WERI-Rb-1 (cell line): ENCODE results near the gene NT5DC3.

Experiments
- DNase-seq: peaks from one replicate; pipeline ENCODE4 v3.0.0-alpha.2; 2020
- H3K27ac ChIP-seq: fragments of 250-450 bp; sonication (Bioruptor Pico); 2 replicates; pipeline ENCODE4 v1.5.1; 2020; ENCODE audit warnings: mild to moderate bottlenecking, moderate library complexity
- H3K27me3 ChIP-seq: fragments of 250-450 bp; sonication (Bioruptor Pico); 2 replicates; pipeline ENCODE4 v1.5.1; 2021; ENCODE audit warnings: mild to moderate bottlenecking, low read depth, moderate library complexity; ENCODE audit not compliant: insufficient read depth, severe bottlenecking
- H3K36me3 ChIP-seq: fragments of 250-450 bp; sonication (Bioruptor Pico); 2 replicates; pipeline ENCODE4 v1.5.1; 2020; ENCODE audit warnings: mild to moderate bottlenecking, moderate library complexity
- H3K4me3 ChIP-seq: 2 replicates; pipeline ENCODE4 v1.5.1; 2011; ENCODE audit warnings: low read depth, mild to moderate bottlenecking, control low read depth, low read length
- H3K9me3 ChIP-seq: fragments of 250-450 bp; sonication (Bioruptor Pico); 2 replicates; pipeline ENCODE4 v1.5.1; 2021; ENCODE audit warnings: mild to moderate bottlenecking, moderate library complexity; ENCODE audit not compliant: severe bottlenecking
- TF ChIP-seq, protein P1 (sequence below): IDR thresholded peaks from 2 replicates; pipeline ENCODE4 v1.5.1; 2011; ENCODE audit warnings: low read depth, mild to moderate bottlenecking, control low read depth, inconsistent platforms, low read length

NT5DC3 gene

DNA sequence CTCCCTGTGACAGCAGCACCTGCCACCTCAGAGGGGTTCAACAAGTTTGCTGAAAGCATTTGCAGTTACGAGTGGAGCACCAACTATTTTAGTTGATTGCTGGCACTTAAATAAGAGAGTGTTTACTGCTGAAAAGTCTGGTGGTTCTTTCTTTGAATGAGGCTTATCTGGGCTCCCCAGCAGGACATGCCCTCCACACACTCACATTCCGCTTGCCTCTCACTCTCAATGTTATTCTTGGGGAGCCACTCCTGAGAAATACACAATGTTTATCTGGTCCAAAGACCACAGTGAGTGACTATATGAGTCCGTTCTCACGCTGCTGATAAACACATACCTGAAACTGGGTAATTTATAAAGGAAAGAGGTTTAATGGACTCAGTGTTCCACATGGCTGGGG, 31.9 kb downstream of the NT5DC3 start:
- Histone ChIP-seq H3K36me3 (peaks cover 7% of the 10 kb centered on the region), H3K27ac (no peak overlapping the region), H3K27me3 (no peaks in the 10 kb centered on the region), H3K9me3 (no peaks in the 10 kb centered on the region), H3K4me3 (no peak overlapping the region)
- TF ChIP-seq, protein P1, sequence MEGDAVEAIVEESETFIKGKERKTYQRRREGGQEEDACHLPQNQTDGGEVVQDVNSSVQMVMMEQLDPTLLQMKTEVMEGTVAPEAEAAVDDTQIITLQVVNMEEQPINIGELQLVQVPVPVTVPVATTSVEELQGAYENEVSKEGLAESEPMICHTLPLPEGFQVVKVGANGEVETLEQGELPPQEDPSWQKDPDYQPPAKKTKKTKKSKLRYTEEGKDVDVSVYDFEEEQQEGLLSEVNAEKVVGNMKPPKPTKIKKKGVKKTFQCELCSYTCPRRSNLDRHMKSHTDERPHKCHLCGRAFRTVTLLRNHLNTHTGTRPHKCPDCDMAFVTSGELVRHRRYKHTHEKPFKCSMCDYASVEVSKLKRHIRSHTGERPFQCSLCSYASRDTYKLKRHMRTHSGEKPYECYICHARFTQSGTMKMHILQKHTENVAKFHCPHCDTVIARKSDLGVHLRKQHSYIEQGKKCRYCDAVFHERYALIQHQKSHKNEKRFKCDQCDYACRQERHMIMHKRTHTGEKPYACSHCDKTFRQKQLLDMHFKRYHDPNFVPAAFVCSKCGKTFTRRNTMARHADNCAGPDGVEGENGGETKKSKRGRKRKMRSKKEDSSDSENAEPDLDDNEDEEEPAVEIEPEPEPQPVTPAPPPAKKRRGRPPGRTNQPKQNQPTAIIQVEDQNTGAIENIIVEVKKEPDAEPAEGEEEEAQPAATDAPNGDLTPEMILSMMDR: no peak
- DNase-seq: no peak

DNA sequence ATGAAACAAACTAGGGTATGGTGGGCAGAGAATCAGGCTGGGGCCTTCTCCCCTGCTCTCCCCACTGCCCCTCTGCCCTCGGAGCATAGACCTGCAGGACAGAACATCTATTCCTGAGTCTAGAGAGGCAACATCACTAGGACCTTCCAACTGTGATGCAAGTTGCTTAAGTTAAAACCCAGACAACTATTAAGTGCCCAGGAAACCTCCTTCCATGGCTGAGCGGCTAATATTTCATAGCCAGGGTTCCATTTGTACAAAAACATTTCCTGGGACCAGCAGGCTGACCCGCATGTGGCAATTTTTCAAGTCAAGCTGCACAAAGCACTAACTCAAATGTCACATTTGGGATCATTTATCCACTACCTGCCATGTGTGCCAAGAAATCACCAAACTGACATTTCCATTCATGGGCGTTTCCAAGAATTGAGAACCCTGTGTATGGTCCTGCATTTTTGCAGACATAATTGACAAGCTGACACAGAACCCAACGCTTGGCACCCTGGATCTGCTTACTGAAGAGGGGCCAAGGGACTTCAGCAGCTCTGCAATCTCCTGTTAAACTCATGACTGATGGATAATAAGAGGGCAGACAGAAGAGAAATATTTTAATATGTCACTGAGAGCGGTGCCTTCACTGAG, 32.7 kb downstream of the NT5DC3 start:
- no peak overlapping the region for H3K4me3 ChIP-seq
- H3K27me3 ChIP-seq: no peaks in the 10 kb centered on the region
- no peak overlapping the region for H3K27ac ChIP-seq
- H3K9me3 ChIP-seq: no peaks in the 10 kb centered on the region
- TF ChIP-seq, protein P1: no peak
- H3K36me3 ChIP-seq: peaks cover 2% of the 10 kb centered on the region
- DNase-seq: no peak

DNA sequence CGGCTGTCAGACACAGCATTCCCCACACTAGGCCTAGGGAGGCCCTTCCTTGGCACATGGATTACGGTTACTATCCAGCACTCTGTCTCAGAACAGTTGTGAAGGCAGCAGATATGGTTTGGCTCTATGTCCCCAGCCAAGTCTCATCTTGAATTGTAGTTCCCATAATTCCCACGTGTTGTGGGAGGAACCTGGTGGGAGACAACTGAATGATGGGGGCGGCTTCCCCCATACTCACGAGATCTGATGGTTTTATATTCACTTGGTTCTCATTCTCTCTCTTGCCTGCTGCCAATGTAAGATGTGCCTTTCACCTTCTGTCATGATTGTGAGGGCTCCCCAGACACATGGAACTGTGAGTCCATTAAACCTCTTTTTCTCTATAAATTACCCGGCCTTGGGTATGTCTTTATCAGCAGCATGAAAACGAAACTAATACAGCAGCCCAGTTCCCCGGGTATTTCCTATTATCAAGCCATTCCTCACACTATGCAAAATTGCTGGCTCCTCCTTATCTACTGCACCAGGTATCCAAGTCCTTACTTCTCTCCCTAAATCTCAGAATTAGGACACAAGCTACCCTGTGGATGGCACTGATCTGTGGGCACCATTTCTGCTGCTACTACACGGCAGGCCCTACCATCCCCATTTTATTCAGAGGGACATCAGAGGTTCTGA, 33.3 kb downstream of the NT5DC3 start:
- DNase-seq: no peak
- Histone ChIP-seq H3K9me3 (no peaks in the 10 kb centered on the region), H3K27ac (no peak overlapping the region), H3K4me3 (no peak overlapping the region), H3K27me3 (no peaks in the 10 kb centered on the region), H3K36me3 (no peaks in the 10 kb centered on the region; the same call in 1 of the 2 replicates)
- TF ChIP-seq, protein P1: no peak

DNA sequence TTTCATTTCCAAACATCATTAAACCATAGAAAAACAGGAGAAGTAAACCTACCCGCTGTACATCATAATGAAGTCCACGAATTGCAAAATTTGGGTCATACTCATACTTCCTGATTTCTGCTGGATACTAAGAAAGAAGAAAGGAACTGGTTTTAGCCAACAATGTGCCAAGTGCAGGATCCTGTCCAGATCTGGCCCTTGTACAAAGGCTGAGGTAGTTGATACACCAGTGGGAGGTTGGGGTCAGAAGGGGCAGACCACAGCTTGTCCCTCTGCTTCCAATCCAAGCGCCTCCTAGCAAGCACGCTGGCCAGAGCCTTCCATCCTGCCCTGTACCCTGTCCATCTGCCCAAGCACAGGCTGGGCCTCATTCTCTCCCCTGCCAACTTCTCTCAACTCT, 34.2 kb downstream of the NT5DC3 start:
- DNase-seq: no peak
- Histone ChIP-seq H3K36me3 (no peaks in the 10 kb centered on the region; the same call in 1 of the 2 replicates), H3K9me3 (no peaks in the 10 kb centered on the region), H3K27me3 (no peaks in the 10 kb centered on the region), H3K4me3 (no peak overlapping the region), H3K27ac (no peak overlapping the region)
- TF ChIP-seq, protein P1: no peak

DNA sequence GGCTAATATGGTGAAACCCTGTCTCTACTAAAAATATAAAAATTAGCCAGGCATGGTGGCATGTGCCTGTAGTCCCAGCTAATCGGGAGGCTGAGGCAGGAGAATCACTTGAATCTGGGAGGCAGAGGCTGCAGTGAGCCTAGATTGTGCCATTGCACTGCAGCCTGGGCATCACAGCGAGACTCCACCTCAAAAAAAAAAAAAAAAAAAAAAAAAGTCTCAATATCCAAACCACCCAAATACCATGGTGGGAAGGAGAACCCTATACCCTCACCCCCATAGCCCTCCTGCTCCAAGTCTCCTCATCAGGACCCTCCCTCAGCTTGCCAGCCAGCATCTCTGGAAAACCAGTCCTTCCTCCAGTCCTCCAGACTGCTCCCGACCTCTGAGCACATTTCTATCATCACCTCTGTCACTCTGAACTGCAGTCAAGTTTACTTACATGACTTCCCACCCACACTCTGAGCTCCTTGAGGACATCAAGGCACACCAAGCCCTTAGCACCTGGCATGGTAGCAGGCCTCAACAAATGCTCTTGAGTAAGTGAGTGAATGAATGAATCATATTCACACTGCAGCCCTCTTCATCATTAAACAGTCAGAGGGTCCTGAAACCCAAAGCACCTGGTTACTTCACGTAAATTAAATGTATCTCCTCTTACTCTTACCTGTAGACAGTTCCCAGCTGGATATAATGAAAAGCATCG, 35.2 kb downstream of the NT5DC3 start:
- Histone ChIP-seq H3K4me3 (no peak overlapping the region), H3K9me3 (no peaks in the 10 kb centered on the region), H3K27me3 (no peaks in the 10 kb centered on the region), H3K27ac (no peak overlapping the region), H3K36me3 (no peaks in the 10 kb centered on the region; the same call in 1 of the 2 replicates)
- TF ChIP-seq, protein P1: no peak
- DNase-seq: no peak
